Activated T-cell treated with anti-CD3 and anti-CD28 coated beads, Interleukin-2, amount 50 U/mL, for 1 hour (primary cell): Measurements from ENCODE around the gene SNED1.
"Not testable (repeated sequence)": the region's sequence is repeated elsewhere in the genome, so short reads cannot be mapped to it uniquely, and the experiment has no call there.

Experiments
- DNase-seq: peaks from one replicate; pipeline ENCODE4 v3.0.0-alpha.2; 2020

Gene SNED1

GRCh38 chr2:240972636-240973521, 25.5 kb upstream of the SNED1 start:
- no peak for DNase-seq

GRCh38 chr2:240974771-240975572, 23.4 kb upstream of the SNED1 start:
- DNase-seq, result no peak

- DNase-seq, result not testable (repeated sequence)
Measured at GRCh38 chr2:240975903-240976302, 22.5 kb upstream of the SNED1 start.

DNA sequence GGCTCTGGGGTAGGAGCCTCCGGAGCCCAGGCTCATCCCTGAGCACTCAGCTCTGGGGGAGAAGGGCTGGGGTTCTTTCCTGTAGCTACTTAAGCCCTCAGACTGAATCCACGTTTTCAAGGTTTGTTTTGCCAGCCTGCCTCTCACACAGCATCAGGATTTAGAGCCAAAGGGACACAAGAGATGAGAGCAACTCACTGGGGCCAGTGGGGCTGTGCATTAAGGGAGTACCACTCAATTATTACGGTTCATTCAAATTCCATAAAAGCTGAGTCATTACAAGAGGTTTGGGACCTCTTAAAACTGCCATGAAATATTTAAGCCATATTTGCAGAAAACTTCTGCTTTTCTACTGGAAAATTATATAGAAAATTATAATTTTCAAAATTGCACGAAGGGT, 17.1 kb upstream of the SNED1 start:
- DNase-seq, result no peak

- DNase-seq, result no peak
Measured at GRCh38 chr2:240981871-240982800, 16.3 kb upstream of the SNED1 start.

- DNase-seq, result no peak
Measured at GRCh38 chr2:240982821-240983281, 15.6 kb upstream of the SNED1 start.

- DNase-seq, result peak; percentile 70
Measured at GRCh38 chr2:240983361-240983995, 14.9 kb upstream of the SNED1 start.

- DNase-seq, result no peak
Measured at GRCh38 chr2:240983996-240984498, 14.4 kb upstream of the SNED1 start.

- DNase-seq, result no peak
Measured at GRCh38 chr2:240985881-240986786, 12.3 kb upstream of the SNED1 start.

- no peak for DNase-seq
Measured at GRCh38 chr2:240986787-240987411, 11.5 kb upstream of the SNED1 start.

- DNase-seq, result no peak
Measured at GRCh38 chr2:240987588-240987987, 10.8 kb upstream of the SNED1 start.

- DNase-seq, result no peak
Measured at GRCh38 chr2:240988146-240988545, 10.3 kb upstream of the SNED1 start.

DNA sequence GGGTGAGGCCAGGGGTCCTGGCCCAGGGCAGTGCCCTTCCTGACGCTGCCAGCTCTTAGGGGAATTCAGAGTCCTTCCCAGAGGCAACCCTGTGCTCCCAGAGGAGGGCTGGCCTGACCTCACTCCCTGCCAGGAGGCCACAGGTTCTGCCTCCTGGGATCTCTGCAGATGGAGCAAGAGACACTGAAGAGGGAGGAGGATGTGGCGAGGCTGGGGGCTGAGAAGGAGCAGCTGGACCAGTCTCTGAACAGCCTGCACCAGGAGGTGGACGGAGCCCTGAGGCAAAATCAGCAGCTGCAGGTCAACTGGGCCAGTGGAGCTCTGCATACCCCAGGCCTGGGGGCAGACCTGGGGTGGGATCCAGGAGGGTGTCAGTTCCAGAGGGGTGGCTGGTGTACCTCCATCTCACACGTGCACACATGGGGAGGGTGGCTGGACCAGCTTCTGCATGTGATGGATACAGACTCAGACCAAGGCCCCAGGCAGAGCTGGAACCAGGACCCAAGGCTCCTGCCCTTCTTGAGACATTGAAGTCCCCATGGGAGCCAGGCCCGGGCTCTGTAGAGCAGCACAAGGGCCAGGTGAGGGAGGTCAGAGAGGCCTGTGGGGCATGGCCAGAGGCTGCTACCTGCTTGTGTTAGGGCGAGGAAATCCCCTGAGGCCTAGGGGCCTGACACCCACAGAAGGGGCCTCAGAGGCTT, 9.7 kb upstream of the SNED1 start:
- DNase-seq, result no peak

GRCh38 chr2:240989451-240990265, 8.8 kb upstream of the SNED1 start:
- DNase-seq, result no peak

GRCh38 chr2:240990266-240990529, 8.2 kb upstream of the SNED1 start:
- no peak for DNase-seq

DNA sequence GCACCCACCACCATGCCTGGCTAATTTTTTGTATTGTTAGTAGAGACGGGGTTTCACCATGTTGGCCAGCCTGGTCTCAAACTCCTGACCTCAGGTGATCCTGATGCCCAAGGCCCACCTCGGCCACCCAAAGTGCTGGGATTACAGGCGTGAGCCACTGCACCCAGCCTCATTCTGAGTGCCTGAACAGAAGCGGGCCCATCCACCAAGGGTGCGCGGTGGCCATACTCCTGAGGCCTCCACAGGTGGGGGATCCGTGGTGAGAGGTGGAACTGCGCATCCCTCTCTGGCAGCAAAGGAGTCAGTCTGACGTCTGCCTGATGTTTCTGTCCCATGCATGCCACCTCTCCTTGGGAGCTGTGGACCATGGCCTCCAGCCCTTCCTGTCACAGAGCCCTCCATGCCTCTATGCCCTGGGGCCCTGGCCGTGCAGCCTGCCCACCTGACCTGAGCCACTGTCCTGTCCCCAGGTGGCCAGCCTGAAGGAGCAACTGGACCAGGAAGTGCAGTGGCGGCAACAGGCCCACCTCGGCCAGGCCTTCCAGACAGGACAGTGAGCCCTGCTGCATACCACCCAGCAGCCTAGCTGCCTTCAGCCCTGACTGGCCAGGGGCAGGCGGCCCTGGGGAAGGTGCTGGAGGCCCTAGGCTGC, 7.6 kb upstream of the SNED1 start:
- no peak for DNase-seq

DNA sequence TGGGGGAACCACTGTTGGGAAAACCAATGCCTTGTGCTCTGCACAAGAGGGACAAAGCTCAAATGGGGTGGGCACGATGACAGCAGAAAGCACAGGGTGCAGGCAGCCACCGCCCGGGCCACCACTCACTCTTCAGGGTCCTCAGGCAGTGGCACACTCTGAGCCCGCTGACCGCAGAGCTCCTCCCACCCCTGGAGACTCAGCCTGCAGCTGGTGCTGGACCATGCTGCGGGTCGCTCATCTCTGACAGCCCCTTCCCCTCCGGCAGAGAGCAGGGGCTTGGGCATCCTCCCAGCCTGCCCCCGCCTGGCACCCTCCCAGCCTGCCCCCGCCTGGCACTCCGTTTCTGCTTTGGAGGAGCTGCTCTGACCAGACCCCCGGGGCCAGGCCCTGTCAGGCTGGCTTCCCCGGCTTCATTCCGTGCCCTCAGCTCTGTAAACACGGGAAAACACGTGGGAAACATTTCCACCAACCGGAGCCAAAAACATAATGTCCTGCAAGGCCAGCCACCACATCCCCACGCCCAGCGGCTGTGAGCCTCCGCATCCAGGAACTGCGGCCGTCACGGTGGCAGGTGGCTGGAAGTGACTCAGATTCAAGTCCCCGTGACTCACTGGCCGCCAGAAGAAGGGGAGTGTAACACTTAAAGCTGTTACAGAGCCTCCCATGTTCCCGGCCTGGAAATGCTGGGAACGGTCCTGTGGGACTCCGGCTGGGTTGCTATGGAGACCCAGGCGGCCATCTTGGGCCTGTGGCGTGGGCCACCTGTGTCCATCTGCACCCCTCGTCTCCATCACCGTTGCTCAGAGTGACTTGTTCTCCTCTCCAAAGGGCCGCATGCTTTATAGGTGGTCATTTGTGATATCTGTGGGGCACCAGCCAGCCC, 6.8 kb upstream of the SNED1 start:
- peak; percentile 13 for DNase-seq
